Measurements from ENCODE around the gene KLHL35. TPM values are rescaled to one million over a fixed set of nuclear protein-coding genes. Genes with fewer than 3 reads are reported as not detected.
A peak's percentile ranks its signal among the peaks of the same experiment; 100 is the strongest.

KLHL35 gene
- total RNA-seq, 1 experiment from 2014 or later: 0.83 TPM

DNA sequence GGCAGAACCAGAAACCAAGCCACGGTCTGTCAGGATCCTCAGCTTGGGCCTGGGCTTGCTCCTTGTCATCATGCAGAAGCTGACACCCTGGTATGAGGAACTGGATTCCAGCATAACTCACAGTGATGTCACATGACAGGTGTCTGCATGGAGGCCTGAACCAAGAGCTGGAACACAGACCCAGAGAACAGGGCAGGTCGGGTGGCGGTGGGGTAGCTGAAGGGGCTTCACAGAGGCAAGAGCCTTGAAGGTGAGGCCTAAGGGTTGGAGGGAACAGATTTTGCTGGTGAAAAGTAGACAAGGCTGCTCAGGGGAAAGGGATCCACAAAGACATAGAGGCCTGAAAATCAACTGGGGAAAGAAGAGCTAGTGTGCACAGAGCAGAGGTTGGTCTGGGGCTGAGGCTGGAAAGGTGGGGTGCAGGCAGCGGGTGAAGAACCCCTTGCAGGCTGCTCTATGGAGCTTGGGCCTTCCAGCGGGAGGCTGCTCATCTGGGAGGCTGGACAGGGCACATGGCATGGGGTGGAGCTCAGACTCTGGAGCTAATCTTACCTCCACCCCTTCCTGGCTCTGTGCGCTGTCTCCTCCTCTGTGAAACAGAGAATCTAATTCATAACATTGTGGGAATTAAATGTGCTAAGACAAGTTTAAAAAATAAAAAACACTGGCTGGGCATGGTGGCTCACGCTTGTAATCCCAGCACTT is 52.1 kb downstream of the KLHL35 start:
- Histone ChIP-seq H3K9me3 (ENCODE audit: control insufficient read depth, low read depth, low read length) (no peaks in the 10 kb centered on the region), H2BK20ac (ENCODE audit: low read depth, low read length, poor library complexity, severe bottlenecking) (no peak overlapping the region), H2AFZ (ENCODE audit: low read length) (no peak overlapping the region), H3K23me2 (ENCODE audit: insufficient read length, low read depth, low read length, poor library complexity, severe bottlenecking) (no peaks in the 10 kb centered on the region), H4K20me1 (ENCODE audit: control insufficient read depth, insufficient read depth, insufficient read length) (no peaks in the 10 kb centered on the region), H3K79me1 (ENCODE audit: insufficient read depth, low read depth, low read length, poor library complexity, severe bottlenecking) (no peaks in the 10 kb centered on the region), H2BK12ac (ENCODE audit: insufficient read length, low read depth, low read length) (no peak overlapping the region), H2BK5ac (ENCODE audit: insufficient read length, low read length) (no peak overlapping the region), H2BK120ac (ENCODE audit: low read depth, low read length, poor library complexity, severe bottlenecking) (no peak overlapping the region), H2AK5ac (ENCODE audit: insufficient read length, low read length) (no peak overlapping the region), H3K18ac (ENCODE audit: insufficient read length, low read depth, low read length) (peak overlapping the region; percentile 25), H3K9ac (ENCODE audit: extremely low read depth, insufficient read length, low read length) (no peak overlapping the region), H3K4me1 (ENCODE audit: insufficient read depth, low read length) (no peaks in the 10 kb centered on the region; the same call in 1 of the 2 replicates), H3K4ac (ENCODE audit: low read depth, low read length) (no peak overlapping the region), H4K8ac (replicated peaks; ENCODE audit: insufficient read length, low read depth, low read length) (no peak overlapping the region), H3K14ac (ENCODE audit: insufficient read depth, low read length) (no peak overlapping the region), H3K27ac (ENCODE audit: insufficient read length, low read depth, low read length) (no peak overlapping the region), H4K91ac (ENCODE audit: insufficient read length, low read depth, low read length) (no peak overlapping the region), H3K4me2 (ENCODE audit: insufficient read depth, insufficient read length, low read length) (no peak overlapping the region), H3K23ac (ENCODE audit: insufficient read length, low read depth, low read length) (no peak overlapping the region), H4K5ac (ENCODE audit: insufficient read length, low read depth, low read length) (no peak overlapping the region), H2BK15ac (ENCODE audit: low read depth, low read length) (no peak overlapping the region), H3K56ac (ENCODE audit: insufficient read length, low read depth, low read length) (no peak overlapping the region), H3K79me2 (ENCODE audit: insufficient read depth, low read length) (no peaks in the 10 kb centered on the region), H3K27me3 (ENCODE audit: insufficient read depth, low read length) (no peaks in the 10 kb centered on the region), H3T11ph (ENCODE audit: low read length) (no peak overlapping the region)
- TF ChIP-seq, protein P1, sequence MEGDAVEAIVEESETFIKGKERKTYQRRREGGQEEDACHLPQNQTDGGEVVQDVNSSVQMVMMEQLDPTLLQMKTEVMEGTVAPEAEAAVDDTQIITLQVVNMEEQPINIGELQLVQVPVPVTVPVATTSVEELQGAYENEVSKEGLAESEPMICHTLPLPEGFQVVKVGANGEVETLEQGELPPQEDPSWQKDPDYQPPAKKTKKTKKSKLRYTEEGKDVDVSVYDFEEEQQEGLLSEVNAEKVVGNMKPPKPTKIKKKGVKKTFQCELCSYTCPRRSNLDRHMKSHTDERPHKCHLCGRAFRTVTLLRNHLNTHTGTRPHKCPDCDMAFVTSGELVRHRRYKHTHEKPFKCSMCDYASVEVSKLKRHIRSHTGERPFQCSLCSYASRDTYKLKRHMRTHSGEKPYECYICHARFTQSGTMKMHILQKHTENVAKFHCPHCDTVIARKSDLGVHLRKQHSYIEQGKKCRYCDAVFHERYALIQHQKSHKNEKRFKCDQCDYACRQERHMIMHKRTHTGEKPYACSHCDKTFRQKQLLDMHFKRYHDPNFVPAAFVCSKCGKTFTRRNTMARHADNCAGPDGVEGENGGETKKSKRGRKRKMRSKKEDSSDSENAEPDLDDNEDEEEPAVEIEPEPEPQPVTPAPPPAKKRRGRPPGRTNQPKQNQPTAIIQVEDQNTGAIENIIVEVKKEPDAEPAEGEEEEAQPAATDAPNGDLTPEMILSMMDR (conservative IDR thresholded peaks at IDR 0.05): no peak
- no peaks in the 10 kb centered on the region for H3K9me3 Mint-ChIP-seq
- peaks cover 9 to 17% of the 10 kb centered on the region in 2 experiments for H3K4me1 Mint-ChIP-seq
- H3K36me3 Mint-ChIP-seq (ENCODE audit: insufficient read depth in 1 of 3, low read depth in 3 of 3): no peaks in the 10 kb centered on the region
- peak overlapping the region in 2 of 3 experiments; percentile 45 to 73; a peak in 3 of 7 replicates for H3K27ac Mint-ChIP-seq
- DNase-seq: no peak
- no peaks in the 10 kb centered on the region for H3K27me3 Mint-ChIP-seq (ENCODE audit: low read depth)
- no peak overlapping the region; a peak in 1 of 5 replicates for H3K4me3 Mint-ChIP-seq
- no CpG with 5 or more reads among the region's 7 CpGs for WGBS (ENCODE audit: extremely low coverage, insufficient read length, low lambda C conversion rate)
